ENCODE results near the gene SSX2IP. TPM values are rescaled to one million over a fixed set of nuclear protein-coding genes. Genes with fewer than 3 reads are reported as not detected.

SSX2IP gene
- total and polyA plus RNA-seq, 9 of the 15 experiments (the other 6 are each of a cell fraction or from before 2014, with no cell fraction given) = 20.6 to 96.7 (median 61.7) TPM

- TF ChIP-seq ZBTB12 (CRISPR knock-in tag; IDR thresholded peaks at IDR 0.05) (no peak), PKNOX1 (IDR thresholded peaks at IDR 0.05) (0 out of 2 replicates have a peak, but pooled peaks have one; percentile 2)
Measured at GRCh38 chr1:84715342-84716019, 25.2 kb upstream of the SSX2IP start (continued).

GRCh38 chr1:84712276-84712874 is 22.1 kb upstream of the SSX2IP start:
- H3K27me3 ChIP-seq (ENCODE audit: control insufficient read depth in 2 of 2, insufficient read depth in 2 of 2, low read length in 2 of 2) = no peaks in the 10 kb centered on the region
- H3K27ac ChIP-seq (ENCODE audit: extremely low read depth, low read depth, low read length) = peak overlapping the region; percentile 9; the same call in 2 of the 3 replicates
- POLR2A ChIA-PET = interaction anchor here (1.0 to 1.1 kb wide), 2 partner anchors 12 to 13 kb away, joined by 3 to 4 read pairs; no protein-coding TSS in a partner anchor
- peaks cover 0 to 34% of the 10 kb centered on the region in 2 experiments; a peak in 3 of 5 replicates for H3K4me1 ChIP-seq (replicated peaks in 1 of 2; ENCODE audit: control insufficient read depth in 2 of 2, insufficient read depth in 2 of 2, low read length in 2 of 2)
- no peaks in the 10 kb centered on the region for H3K9me1 ChIP-seq (ENCODE audit: control insufficient read depth, insufficient read depth, low read length)
- H3K4me2 ChIP-seq (ENCODE audit: insufficient read depth, low read length) = no peak overlapping the region; the same call in 1 of the 2 replicates
- in situ Hi-C loops (cut with MboI) (no loop called here), intact Hi-C loops (cut with micrococcal nuclease) (no loop called here)
- ATAC-seq (peak; percentile 53), FAIRE-seq (no peak), DNase-seq (ENCODE audit: extremely low read depth in 1 of 4, low spot score in 3 of 4) (peak in 1 of 4 experiments; percentile 23)
- H3K36me3 ChIP-seq (ENCODE audit: control insufficient read depth, insufficient read depth, low read length) = no peaks in the 10 kb centered on the region
- H2AFZ ChIP-seq (ENCODE audit: low read depth, low read length) = peak overlapping the region; percentile 82
- CTCF ChIA-PET (ENCODE audit: low intra/inter-chr PET ratio) = no interaction called here
- no peaks in the 10 kb centered on the region for H4K20me1 ChIP-seq (replicated peaks; ENCODE audit: control insufficient read depth, insufficient read depth, low read length)
- BruUV-seq (replicated peaks) = no TSS peak
- 0 out of 4 replicates have a peak overlapping the region, but pooled peaks of 1 of the 2 experiments have one; percentile 8 for H3K9ac ChIP-seq (ENCODE audit: insufficient read depth in 1 of 2, low read depth in 2 of 2, low read length in 2 of 2)
- H3K9me3 ChIP-seq (replicated peaks; ENCODE audit: control insufficient read depth, insufficient read depth, low read depth, low read length) = no peaks in the 10 kb centered on the region
- 16% methylated on average over 3 of the region's 3 CpGs for WGBS (ENCODE audit: insufficient coverage, low coverage, missing lambda C conversion rate)
- no peaks in the 10 kb centered on the region for H3K79me2 ChIP-seq (ENCODE audit: control insufficient read depth, insufficient read depth, low read length)
- no peak overlapping the region for H3K4me3 ChIP-seq
- TF ChIP-seq TRIM28 (IDR thresholded peaks at IDR 0.05) (no peak), AFF1 (IDR thresholded peaks at IDR 0.05; ENCODE audit: low read depth in 1 of 2, partially characterized antibody in 2 of 2) (peak in 1 of 2 experiments; percentile 41), NFIC (IDR thresholded peaks at IDR 0.05) (peak; percentile 19; the same call in 1 of the 2 replicates), HNRNPLL (IDR thresholded peaks at IDR 0.05; ENCODE audit: low read depth, low read length, poor library complexity, severe bottlenecking) (no peak), FIP1L1 (IDR thresholded peaks at IDR 0.05; ENCODE audit: low read depth, low read length, poor library complexity, severe bottlenecking) (no peak), FOSL1 (tag; conservative IDR thresholded peaks at IDR 0.05) (peak; percentile 61), ZNF639 (CRISPR knock-in tag; conservative IDR thresholded peaks at IDR 0.05 in 1 of 2, IDR thresholded peaks at IDR 0.05 in 1 of 2) (0 out of 4 replicates have a peak, but pooled peaks of 1 of the 2 experiments have one; percentile 14)

All from K562 (cell line).